ENCODE measurements around the gene TMEM117. TPM values are rescaled to one million over a fixed set of nuclear protein-coding genes. Genes with fewer than 3 reads are reported as not detected.

TMEM117 gene
- total and polyA plus RNA-seq, 2 donors (not counting 1 experiment from before 2014, with no cell fraction given): 2.0 to 10.4 TPM

GRCh38 chr12:44053549-44054127, 217.8 kb downstream of the TMEM117 start:
- Histone ChIP-seq H3K27me3 (replicated peaks in 1 of 4; ENCODE audit: control extremely low read depth in 1 of 4, control insufficient read depth in 3 of 4, insufficient read depth in 4 of 4, low read length in 3 of 4) (no peaks in the 10 kb centered on the region), H3K4me2 (replicated peaks; ENCODE audit: low read depth, low read length, poor library complexity, severe bottlenecking) (no peak overlapping the region), H3K79me2 (ENCODE audit: control insufficient read depth, insufficient read depth, low read length) (no peaks in the 10 kb centered on the region), H3K4me1 (ENCODE audit: control insufficient read depth in 2 of 2, insufficient read depth in 2 of 2, low read length in 2 of 2) (no peaks in the 10 kb centered on the region), H4K20me1 (ENCODE audit: control insufficient read depth, insufficient read depth, low read length, poor library complexity, severe bottlenecking) (no peaks in the 10 kb centered on the region), H3K9me3 (ENCODE audit: control extremely low read depth in 1 of 3, control insufficient read depth in 2 of 3, insufficient read depth in 1 of 3, low read length in 2 of 3) (no peaks in the 10 kb centered on the region), H3K9ac (ENCODE audit: low read length) (no peak overlapping the region), H2AFZ (ENCODE audit: insufficient read depth, low read depth, low read length, poor library complexity, severe bottlenecking) (no peak overlapping the region), H3K4me3 (ENCODE audit: control extremely low read depth in 1 of 5, extremely low read depth in 1 of 5, insufficient read depth in 1 of 5, low read depth in 2 of 5, low read length in 4 of 5) (no peak overlapping the region), H3K36me3 (replicated peaks in 1 of 2; ENCODE audit: control extremely low read depth in 1 of 2, control insufficient read depth in 1 of 2, extremely low read depth in 1 of 2, insufficient read depth in 2 of 2, low read length in 1 of 2) (no peaks in the 10 kb centered on the region), H3K27ac (ENCODE audit: low read length in 2 of 2) (no peak overlapping the region)
- no peaks in the 10 kb centered on the region for H3K9me3 Mint-ChIP-seq (ENCODE audit: insufficient read depth)
- no peak overlapping the region for H3K4me3 Mint-ChIP-seq
- ChIA-PET CTCF (no interaction called here), POLR2A (no interaction called here)
- intact Hi-C loops (cut with micrococcal nuclease): no loop called here
- no peak for TF ChIP-seq EZH2 (IDR thresholded peaks at IDR 0.05; ENCODE audit: borderline replicate concordance, insufficient read depth, low read depth, low read length, poor library complexity, severe bottlenecking)
- no peak for TF ChIP-seq CTCF (IDR thresholded peaks at IDR 0.05)
- H3K4me1 Mint-ChIP-seq: no peaks in the 10 kb centered on the region
- no peak overlapping the region for H3K27ac Mint-ChIP-seq
- H3K27me3 Mint-ChIP-seq: no peaks in the 10 kb centered on the region
- whole genome bisulfite sequencing (ENCODE audit: insufficient coverage): no CpG with 5 or more reads among the region's 3 CpGs
- ATAC-seq (ENCODE audit: low read depth) (no peak), DNase-seq (no peak)

GRCh38 chr12:44054281-44054680, 218.4 kb downstream of the TMEM117 start:
- no peak overlapping the region for H3K27ac Mint-ChIP-seq
- no peak overlapping the region for H3K4me3 ChIP-seq (ENCODE audit: control extremely low read depth in 1 of 5, extremely low read depth in 1 of 5, insufficient read depth in 1 of 5, low read depth in 2 of 5, low read length in 4 of 5)
- H3K27ac ChIP-seq (ENCODE audit: low read length in 2 of 2): no peak overlapping the region
- no peak for DNase-seq
- no peak overlapping the region for H3K9ac ChIP-seq (ENCODE audit: low read length)
- ChIA-PET POLR2A (no interaction called here), CTCF (no interaction called here)
- no peak overlapping the region for H3K4me3 Mint-ChIP-seq
- no peak overlapping the region for H3K4me2 ChIP-seq (replicated peaks; ENCODE audit: low read depth, low read length, poor library complexity, severe bottlenecking)
- no peaks in the 10 kb centered on the region for H3K9me3 ChIP-seq (ENCODE audit: control extremely low read depth in 1 of 3, control insufficient read depth in 2 of 3, insufficient read depth in 1 of 3, low read length in 2 of 3)
- TF ChIP-seq EZH2 (IDR thresholded peaks at IDR 0.05; ENCODE audit: borderline replicate concordance, insufficient read depth, low read depth, low read length, poor library complexity, severe bottlenecking) (no peak), CTCF (IDR thresholded peaks at IDR 0.05) (no peak)
- H3K27me3 Mint-ChIP-seq: no peaks in the 10 kb centered on the region
- no peak for ATAC-seq (ENCODE audit: low read depth)
- no peaks in the 10 kb centered on the region for H4K20me1 ChIP-seq (ENCODE audit: control insufficient read depth, insufficient read depth, low read length, poor library complexity, severe bottlenecking)
- no peak overlapping the region for H2AFZ ChIP-seq (ENCODE audit: insufficient read depth, low read depth, low read length, poor library complexity, severe bottlenecking)
- intact Hi-C loops (cut with micrococcal nuclease): no loop called here
- no peaks in the 10 kb centered on the region for H3K79me2 ChIP-seq (ENCODE audit: control insufficient read depth, insufficient read depth, low read length)
- H3K4me1 Mint-ChIP-seq: no peaks in the 10 kb centered on the region
- H3K36me3 ChIP-seq (replicated peaks in 1 of 2; ENCODE audit: control extremely low read depth in 1 of 2, control insufficient read depth in 1 of 2, extremely low read depth in 1 of 2, insufficient read depth in 2 of 2, low read length in 1 of 2): no peaks in the 10 kb centered on the region
- no peaks in the 10 kb centered on the region for H3K4me1 ChIP-seq (ENCODE audit: control insufficient read depth in 2 of 2, insufficient read depth in 2 of 2, low read length in 2 of 2)
- no CpG with 5 or more reads among the region's 3 CpGs for WGBS (ENCODE audit: insufficient coverage)
- H3K9me3 Mint-ChIP-seq (ENCODE audit: insufficient read depth): no peaks in the 10 kb centered on the region
- no peaks in the 10 kb centered on the region for H3K27me3 ChIP-seq (replicated peaks in 1 of 4; ENCODE audit: control extremely low read depth in 1 of 4, control insufficient read depth in 3 of 4, insufficient read depth in 4 of 4, low read length in 3 of 4)

Measured in B cell (primary cell).